ENCODE data around the gene AMPD3. TPM values are rescaled to one million over a fixed set of nuclear protein-coding genes. Genes with fewer than 3 reads are reported as not detected.

AMPD3 gene
- total RNA-seq, 2 donors from 2014 or later, result 2.8 to 5.3 TPM

- Histone ChIP-seq H3K27ac (no peak overlapping the region), H3K36me3 (no peaks in the 10 kb centered on the region), H3K4me3 (no peak overlapping the region), H3K9me3 (no peaks in the 10 kb centered on the region), H3K27me3 (no peaks in the 10 kb centered on the region), H3K4me1 (no peaks in the 10 kb centered on the region)
- no peak for DNase-seq (ENCODE audit: low spot score)
- TF ChIP-seq, protein P1, sequence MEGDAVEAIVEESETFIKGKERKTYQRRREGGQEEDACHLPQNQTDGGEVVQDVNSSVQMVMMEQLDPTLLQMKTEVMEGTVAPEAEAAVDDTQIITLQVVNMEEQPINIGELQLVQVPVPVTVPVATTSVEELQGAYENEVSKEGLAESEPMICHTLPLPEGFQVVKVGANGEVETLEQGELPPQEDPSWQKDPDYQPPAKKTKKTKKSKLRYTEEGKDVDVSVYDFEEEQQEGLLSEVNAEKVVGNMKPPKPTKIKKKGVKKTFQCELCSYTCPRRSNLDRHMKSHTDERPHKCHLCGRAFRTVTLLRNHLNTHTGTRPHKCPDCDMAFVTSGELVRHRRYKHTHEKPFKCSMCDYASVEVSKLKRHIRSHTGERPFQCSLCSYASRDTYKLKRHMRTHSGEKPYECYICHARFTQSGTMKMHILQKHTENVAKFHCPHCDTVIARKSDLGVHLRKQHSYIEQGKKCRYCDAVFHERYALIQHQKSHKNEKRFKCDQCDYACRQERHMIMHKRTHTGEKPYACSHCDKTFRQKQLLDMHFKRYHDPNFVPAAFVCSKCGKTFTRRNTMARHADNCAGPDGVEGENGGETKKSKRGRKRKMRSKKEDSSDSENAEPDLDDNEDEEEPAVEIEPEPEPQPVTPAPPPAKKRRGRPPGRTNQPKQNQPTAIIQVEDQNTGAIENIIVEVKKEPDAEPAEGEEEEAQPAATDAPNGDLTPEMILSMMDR (IDR thresholded peaks at IDR 0.05), result no peak
These were observed 39.2 kb upstream of the AMPD3 start for GRCh38 chr11:10415817-10416392.

DNA sequence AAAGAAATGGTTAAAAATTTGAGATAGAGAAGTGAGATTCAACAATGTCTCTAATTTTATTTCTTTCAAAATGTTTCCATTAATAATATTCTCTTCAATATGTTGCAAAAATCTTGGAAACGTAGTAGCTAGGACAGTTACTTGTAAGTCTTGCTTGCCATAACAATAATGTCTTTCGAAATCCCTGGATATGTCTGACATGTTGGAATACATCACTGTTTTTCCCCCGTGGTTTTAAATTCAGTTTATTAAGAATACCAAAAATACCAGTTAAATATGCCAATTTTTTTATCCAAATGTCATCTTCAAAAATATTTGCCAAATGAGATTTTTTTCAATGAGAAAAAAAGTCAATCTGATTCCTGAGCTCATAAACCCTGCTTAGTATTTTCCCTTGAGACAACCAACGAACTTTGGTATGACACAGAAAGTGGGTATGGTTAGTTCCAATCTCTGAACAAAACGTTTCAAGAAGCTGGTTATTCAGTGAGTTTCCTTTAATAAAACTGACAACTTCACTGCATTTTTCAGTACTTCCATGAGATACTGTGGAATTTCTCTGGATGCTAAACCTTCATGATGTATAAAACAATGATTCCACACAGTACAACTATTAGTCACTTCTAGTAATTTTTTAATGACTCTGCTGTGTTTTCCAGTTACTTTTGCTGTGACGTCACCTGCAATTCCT lies 36.7 kb upstream of the AMPD3 start:
- TF ChIP-seq, protein P1 (IDR thresholded peaks at IDR 0.05), result no peak
- no peak for DNase-seq (ENCODE audit: low spot score)
- Histone ChIP-seq H3K27ac (no peak overlapping the region), H3K4me3 (no peak overlapping the region), H3K36me3 (no peaks in the 10 kb centered on the region), H3K4me1 (no peaks in the 10 kb centered on the region), H3K27me3 (no peaks in the 10 kb centered on the region), H3K9me3 (no peaks in the 10 kb centered on the region)

- H3K4me3 ChIP-seq, result no peak overlapping the region
- TF ChIP-seq, protein P1 (IDR thresholded peaks at IDR 0.05), result no peak
- no peaks in the 10 kb centered on the region for H3K4me1 ChIP-seq
- H3K27me3 ChIP-seq, result no peaks in the 10 kb centered on the region
- H3K36me3 ChIP-seq, result no peaks in the 10 kb centered on the region
- H3K9me3 ChIP-seq, result no peaks in the 10 kb centered on the region
- H3K27ac ChIP-seq, result no peak overlapping the region
- no peak for DNase-seq (ENCODE audit: low spot score)
These were observed 36.1 kb upstream of the AMPD3 start for GRCh38 chr11:10418950-10419310.

GRCh38 chr11:10426475-10426874 lies 28.6 kb upstream of the AMPD3 start:
- H3K27me3 ChIP-seq, result no peaks in the 10 kb centered on the region
- peaks cover 2 to 6% of the 10 kb centered on the region in 2 donors for H3K9me3 ChIP-seq
- TF ChIP-seq, protein P1 (IDR thresholded peaks at IDR 0.05), result no peak
- H3K27ac ChIP-seq, result no peak overlapping the region
- DNase-seq (ENCODE audit: low spot score), result no peak
- no peaks in the 10 kb centered on the region for H3K36me3 ChIP-seq
- H3K4me3 ChIP-seq, result no peak overlapping the region
- no peaks in the 10 kb centered on the region for H3K4me1 ChIP-seq

DNA sequence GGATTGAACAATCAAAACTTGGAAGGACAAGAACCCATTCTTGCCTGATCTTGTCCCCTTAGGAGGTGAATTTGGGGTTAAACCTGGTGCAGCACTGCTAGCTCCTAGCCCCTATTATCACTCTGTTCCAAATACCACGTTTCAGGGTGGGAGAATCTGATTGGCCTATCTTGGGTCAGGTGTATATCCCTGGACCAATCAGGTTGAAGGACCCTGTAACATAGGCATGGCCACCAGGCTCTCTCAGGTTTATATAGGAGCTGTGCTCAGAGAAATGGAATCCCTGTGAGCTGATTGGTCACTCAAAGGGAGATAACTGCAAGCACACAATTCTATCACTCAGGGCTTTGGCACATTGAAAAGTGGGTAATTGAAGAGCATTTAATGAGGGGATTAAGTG lies 26.6 kb upstream of the AMPD3 start:
- Histone ChIP-seq H3K27me3 (no peaks in the 10 kb centered on the region), H3K9me3 (peaks cover 2 to 14% of the 10 kb centered on the region in 2 donors), H3K4me3 (no peak overlapping the region), H3K36me3 (no peaks in the 10 kb centered on the region), H3K27ac (no peak overlapping the region), H3K4me1 (no peaks in the 10 kb centered on the region)
- DNase-seq (ENCODE audit: low spot score), result no peak
- TF ChIP-seq, protein P1 (IDR thresholded peaks at IDR 0.05), result no peak

DNA sequence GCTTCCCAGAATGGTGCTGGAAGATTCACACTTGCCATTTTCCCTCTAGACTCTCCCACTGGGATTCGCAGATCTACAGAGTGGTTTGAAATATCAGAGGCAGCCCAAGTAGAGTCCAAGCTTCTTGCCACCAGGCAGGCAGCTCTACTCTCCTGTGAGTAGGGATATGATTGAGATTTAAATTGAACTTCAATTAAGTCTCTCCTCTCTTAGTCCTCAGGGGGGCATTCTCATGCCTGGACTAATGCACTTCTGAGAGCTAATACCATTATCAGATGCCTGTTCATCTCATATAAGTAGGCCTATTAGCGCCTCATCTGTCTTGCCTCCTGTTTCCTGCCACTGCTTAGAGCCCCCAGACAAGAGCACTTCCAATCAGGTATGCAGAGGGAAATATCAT lies 25.5 kb upstream of the AMPD3 start:
- no peaks in the 10 kb centered on the region for H3K36me3 ChIP-seq
- no peak overlapping the region for H3K27ac ChIP-seq
- H3K9me3 ChIP-seq, result peaks cover 2 to 14% of the 10 kb centered on the region in 2 donors
- no peaks in the 10 kb centered on the region for H3K27me3 ChIP-seq
- H3K4me1 ChIP-seq, result no peaks in the 10 kb centered on the region
- TF ChIP-seq, protein P1 (IDR thresholded peaks at IDR 0.05), result no peak
- DNase-seq (ENCODE audit: low spot score), result no peak
- no peak overlapping the region for H3K4me3 ChIP-seq

Data from right atrium auricular region (tissue), 2 donors.